ENCODE results near the gene MED13L.

Gene MED13L

DNA sequence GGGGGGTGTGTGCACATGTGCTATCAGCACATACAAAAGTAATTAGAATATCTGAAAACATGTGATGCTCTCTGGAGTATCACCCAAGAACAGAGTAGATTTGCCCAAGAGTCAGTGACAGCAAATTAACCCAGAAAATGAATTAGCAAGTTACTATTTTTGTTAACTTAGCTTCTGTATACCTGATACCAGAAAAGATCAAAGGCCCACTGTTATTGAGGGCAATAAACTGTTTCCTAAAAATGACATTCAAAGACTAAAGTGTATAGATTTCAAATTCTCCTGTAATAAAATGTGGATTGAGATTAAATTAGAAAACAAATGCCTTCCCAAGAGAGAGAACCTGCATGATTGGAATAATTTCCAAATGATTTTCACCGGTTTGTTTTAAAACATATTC is 184.7 kb downstream of the MED13L start:
- Histone ChIP-seq H3K9me3 (ENCODE audit: control insufficient read depth, low read length) (no peaks in the 10 kb centered on the region), H3K36me3 (ENCODE audit: control insufficient read depth, insufficient read depth, low read length, severe bottlenecking) (peaks cover 13% of the 10 kb centered on the region), H3K9ac (ENCODE audit: low read length) (no peak overlapping the region), H3K27me3 (replicated peaks; ENCODE audit: control insufficient read depth, insufficient read depth, low read length) (no peaks in the 10 kb centered on the region), H3K4me3 (ENCODE audit: low read length) (no peak overlapping the region), H3K4me1 (ENCODE audit: control insufficient read depth, insufficient read depth, low read length) (peaks cover 29% of the 10 kb centered on the region)
- DNase-seq (ENCODE audit: low read depth), result no peak

DNA sequence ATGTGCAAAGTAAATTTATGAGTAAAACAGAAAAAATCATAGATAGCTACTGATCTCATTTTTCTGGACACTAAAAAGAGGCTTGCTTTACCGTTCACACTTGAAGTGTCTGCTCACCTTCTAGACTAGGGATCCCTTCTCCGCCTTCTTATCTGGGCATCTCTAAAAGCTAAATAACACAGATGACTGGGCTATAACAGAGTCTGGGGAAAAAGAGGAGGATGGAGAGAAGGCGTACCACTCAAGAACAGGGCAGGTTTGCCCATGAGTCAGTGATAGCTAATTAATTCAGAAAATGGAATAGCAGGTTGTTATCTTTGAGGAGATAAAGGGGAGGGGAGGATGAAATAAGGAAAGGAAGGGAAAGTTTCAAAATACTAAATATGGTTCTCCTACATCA is 185.3 kb downstream of the MED13L start:
- no peaks in the 10 kb centered on the region for H3K9me3 ChIP-seq (ENCODE audit: control insufficient read depth, low read length)
- H3K4me1 ChIP-seq (ENCODE audit: control insufficient read depth, insufficient read depth, low read length), result peaks cover 29% of the 10 kb centered on the region
- no peak overlapping the region for H3K9ac ChIP-seq (ENCODE audit: low read length)
- H3K36me3 ChIP-seq (ENCODE audit: control insufficient read depth, insufficient read depth, low read length, severe bottlenecking), result peaks cover 13% of the 10 kb centered on the region
- H3K27me3 ChIP-seq (replicated peaks; ENCODE audit: control insufficient read depth, insufficient read depth, low read length), result no peaks in the 10 kb centered on the region
- DNase-seq (ENCODE audit: low read depth), result no peak
- no peak overlapping the region for H3K4me3 ChIP-seq (ENCODE audit: low read length)

DNA sequence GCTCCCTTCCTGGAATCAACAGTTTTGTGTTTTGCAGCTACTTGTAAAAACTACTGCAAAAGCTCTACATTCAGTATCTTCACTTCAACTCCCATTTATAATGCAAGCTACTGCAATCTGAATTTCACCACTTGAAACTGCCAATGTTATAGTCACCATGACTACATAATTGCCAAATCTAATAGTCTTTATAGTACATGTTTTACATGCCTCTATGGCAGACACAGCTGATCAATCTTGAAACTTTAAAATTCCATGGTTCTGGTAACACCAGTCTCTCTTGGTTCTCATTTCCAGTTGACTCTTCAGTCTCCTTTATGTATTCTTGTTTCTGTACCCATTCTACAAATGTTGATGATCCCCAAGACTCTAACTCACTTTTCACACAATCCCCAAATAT is 185.9 kb downstream of the MED13L start:
- H3K27me3 ChIP-seq (replicated peaks; ENCODE audit: control insufficient read depth, insufficient read depth, low read length), result no peaks in the 10 kb centered on the region
- H3K9me3 ChIP-seq (ENCODE audit: control insufficient read depth, low read length), result no peaks in the 10 kb centered on the region
- peak; percentile 32 for DNase-seq (ENCODE audit: low read depth)
- no peak overlapping the region for H3K9ac ChIP-seq (ENCODE audit: low read length)
- H3K36me3 ChIP-seq (ENCODE audit: control insufficient read depth, insufficient read depth, low read length, severe bottlenecking), result peaks cover 13% of the 10 kb centered on the region
- H3K4me3 ChIP-seq (ENCODE audit: low read length), result no peak overlapping the region
- peaks cover 24% of the 10 kb centered on the region for H3K4me1 ChIP-seq (ENCODE audit: control insufficient read depth, insufficient read depth, low read length)

DNA sequence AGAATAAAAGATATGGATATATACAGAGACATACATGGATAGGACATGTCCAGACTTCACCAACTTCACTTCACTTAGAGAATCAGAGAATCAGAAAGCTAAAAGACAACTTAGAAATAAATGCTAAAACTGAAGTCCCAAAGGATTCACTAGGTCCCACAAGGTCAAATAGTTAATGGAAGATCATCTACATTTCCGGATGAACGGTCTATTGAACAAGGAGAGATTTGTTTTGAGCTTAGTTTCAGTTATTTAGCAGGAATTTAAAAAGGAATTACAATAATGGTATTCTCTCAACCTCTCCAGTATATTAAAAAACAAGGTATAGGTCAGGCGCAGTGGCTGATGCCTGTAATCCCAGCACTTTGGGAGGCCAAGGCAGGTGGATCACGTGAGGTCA is 187.0 kb downstream of the MED13L start:
- no peak overlapping the region for H3K4me3 ChIP-seq (ENCODE audit: low read length)
- peaks cover 22% of the 10 kb centered on the region for H3K4me1 ChIP-seq (ENCODE audit: control insufficient read depth, insufficient read depth, low read length)
- H3K36me3 ChIP-seq (ENCODE audit: control insufficient read depth, insufficient read depth, low read length, severe bottlenecking), result peaks cover 9% of the 10 kb centered on the region
- no peaks in the 10 kb centered on the region for H3K9me3 ChIP-seq (ENCODE audit: control insufficient read depth, low read length)
- no peak for DNase-seq (ENCODE audit: low read depth)
- no peak overlapping the region for H3K9ac ChIP-seq (ENCODE audit: low read length)
- no peaks in the 10 kb centered on the region for H3K27me3 ChIP-seq (replicated peaks; ENCODE audit: control insufficient read depth, insufficient read depth, low read length)

DNA sequence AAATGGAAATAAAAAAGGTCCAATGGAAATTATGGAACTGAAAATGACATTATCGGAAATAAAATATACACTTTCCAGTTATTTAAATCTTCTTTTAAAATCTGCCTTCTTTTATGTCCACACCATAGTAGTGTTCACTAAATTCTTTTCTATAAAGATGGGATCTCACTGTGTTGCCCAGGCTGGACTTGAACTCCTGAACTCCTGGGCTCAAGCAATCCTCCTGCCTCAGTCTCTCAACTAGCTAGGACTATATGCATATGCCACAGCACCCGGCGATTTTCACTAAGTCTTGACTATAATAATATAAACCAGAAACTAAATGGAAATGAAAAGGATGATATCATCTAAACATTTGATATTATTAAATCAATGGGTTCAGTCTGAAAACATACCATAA is 188.4 kb downstream of the MED13L start:
- Histone ChIP-seq H3K4me3 (ENCODE audit: low read length) (no peak overlapping the region), H3K36me3 (ENCODE audit: control insufficient read depth, insufficient read depth, low read length, severe bottlenecking) (peaks cover 4% of the 10 kb centered on the region), H3K9me3 (ENCODE audit: control insufficient read depth, low read length) (no peaks in the 10 kb centered on the region), H3K27me3 (replicated peaks; ENCODE audit: control insufficient read depth, insufficient read depth, low read length) (no peaks in the 10 kb centered on the region), H3K4me1 (ENCODE audit: control insufficient read depth, insufficient read depth, low read length) (peaks cover 24% of the 10 kb centered on the region), H3K9ac (ENCODE audit: low read length) (no peak overlapping the region)
- DNase-seq (ENCODE audit: low read depth), result no peak

DNA sequence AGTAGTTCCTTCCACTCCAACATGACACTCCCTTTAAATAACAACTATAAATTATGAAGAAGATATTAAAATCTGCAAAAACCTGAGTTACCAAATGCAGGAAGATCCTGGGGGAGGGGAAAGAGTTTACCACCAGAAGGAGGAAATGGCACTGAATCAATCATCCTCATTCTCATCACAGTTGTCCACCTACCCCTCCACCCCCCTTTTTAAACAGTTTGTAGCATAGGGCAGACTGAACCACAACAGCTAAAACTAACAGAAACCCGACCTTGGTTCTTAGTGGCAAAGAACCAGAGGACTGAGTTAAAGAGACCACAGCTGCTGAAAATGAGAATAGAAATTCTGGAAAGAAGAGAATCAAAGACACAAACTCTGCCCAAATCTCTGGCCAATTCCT is 189.5 kb downstream of the MED13L start:
- DNase-seq (ENCODE audit: low read depth), result no peak
- peaks cover 21% of the 10 kb centered on the region for H3K4me1 ChIP-seq (ENCODE audit: control insufficient read depth, insufficient read depth, low read length)
- H3K27me3 ChIP-seq (replicated peaks; ENCODE audit: control insufficient read depth, insufficient read depth, low read length), result no peaks in the 10 kb centered on the region

DNA sequence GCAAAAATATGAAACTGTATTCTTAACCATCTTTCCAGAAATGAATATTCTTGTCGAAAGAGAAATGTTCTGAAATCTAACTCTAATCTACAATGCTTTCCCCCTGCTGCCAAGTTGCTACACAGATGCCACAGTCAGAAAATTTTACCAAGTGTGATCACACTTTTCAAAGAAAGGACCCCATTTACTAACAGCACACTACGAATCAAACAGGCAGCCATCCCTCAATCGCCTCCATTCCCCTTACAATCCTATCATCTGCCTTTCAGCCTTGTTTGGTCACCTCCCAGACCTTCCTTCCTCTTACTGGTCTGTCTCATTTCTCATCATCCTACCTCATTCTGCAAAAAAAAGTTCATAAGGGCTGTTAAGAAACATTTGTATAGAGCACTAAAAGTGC is 190.1 kb downstream of the MED13L start:
- H3K9me3 ChIP-seq (ENCODE audit: control insufficient read depth, low read length), result no peaks in the 10 kb centered on the region
- no peak for DNase-seq (ENCODE audit: low read depth)

More for the DNA sequence above, 189.5 kb downstream of the MED13L start:
- no peaks in the 10 kb centered on the region for H3K9me3 ChIP-seq (ENCODE audit: control insufficient read depth, low read length)
- H3K4me3 ChIP-seq (ENCODE audit: low read length), result no peak overlapping the region
- peaks cover 4% of the 10 kb centered on the region for H3K36me3 ChIP-seq (ENCODE audit: control insufficient read depth, insufficient read depth, low read length, severe bottlenecking)
- no peak overlapping the region for H3K9ac ChIP-seq (ENCODE audit: low read length)

DNA sequence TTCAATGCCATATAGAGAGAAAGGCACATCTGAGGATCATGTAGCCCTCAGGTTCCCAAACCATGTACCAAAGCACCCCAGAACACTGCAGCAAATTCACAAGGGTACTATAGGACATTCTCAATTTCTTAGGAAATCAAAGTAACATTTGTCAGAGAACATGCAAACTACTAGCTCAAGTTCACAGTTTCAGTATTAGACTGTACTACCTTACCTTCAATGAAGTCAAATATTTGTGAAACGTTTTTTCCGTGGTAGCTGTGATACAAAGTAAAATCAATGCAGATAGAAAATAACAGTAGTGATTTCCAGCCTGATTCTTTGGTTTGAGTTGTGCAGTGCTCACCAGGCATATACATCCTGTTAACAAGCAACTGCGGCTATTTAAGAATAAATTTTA is 197.1 kb downstream of the MED13L start:
- Histone ChIP-seq H3K9ac (ENCODE audit: low read length) (no peak overlapping the region), H3K36me3 (ENCODE audit: control insufficient read depth, insufficient read depth, low read length, severe bottlenecking) (no peaks in the 10 kb centered on the region), H3K4me1 (ENCODE audit: control insufficient read depth, insufficient read depth, low read length) (peaks cover 13% of the 10 kb centered on the region), H3K27me3 (replicated peaks; ENCODE audit: control insufficient read depth, insufficient read depth, low read length) (no peaks in the 10 kb centered on the region), H3K9me3 (ENCODE audit: control insufficient read depth, low read length) (no peaks in the 10 kb centered on the region), H3K4me3 (ENCODE audit: low read length) (no peak overlapping the region)
- no peak for DNase-seq (ENCODE audit: low read depth)

More for the DNA sequence above, 190.1 kb downstream of the MED13L start:
- Histone ChIP-seq H3K9ac (ENCODE audit: low read length) (no peak overlapping the region), H3K36me3 (ENCODE audit: control insufficient read depth, insufficient read depth, low read length, severe bottlenecking) (peaks cover 4% of the 10 kb centered on the region), H3K27me3 (replicated peaks; ENCODE audit: control insufficient read depth, insufficient read depth, low read length) (no peaks in the 10 kb centered on the region), H3K4me3 (ENCODE audit: low read length) (no peak overlapping the region), H3K4me1 (ENCODE audit: control insufficient read depth, insufficient read depth, low read length) (peaks cover 21% of the 10 kb centered on the region)

DNA sequence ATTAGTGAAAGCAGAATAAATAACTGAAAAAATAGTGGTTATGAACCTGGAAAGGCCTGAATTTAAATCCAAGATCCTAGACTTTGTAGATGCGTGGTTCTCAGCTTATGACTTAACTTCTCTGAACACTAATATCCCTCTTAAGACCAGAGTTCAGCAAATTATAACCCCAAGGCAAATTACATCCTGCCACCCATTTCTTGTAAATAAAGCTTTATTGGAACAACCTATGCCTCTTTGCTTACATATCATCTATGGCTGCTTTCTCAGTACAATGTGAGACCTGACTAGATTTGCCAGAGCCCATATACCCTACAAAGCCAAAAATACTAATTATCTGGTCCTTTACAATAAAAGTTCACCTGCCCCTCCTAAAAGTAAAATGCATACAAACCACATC is 199.1 kb downstream of the MED13L start:
- Histone ChIP-seq H3K27me3 (replicated peaks; ENCODE audit: control insufficient read depth, insufficient read depth, low read length) (no peaks in the 10 kb centered on the region), H3K9me3 (ENCODE audit: control insufficient read depth, low read length) (no peaks in the 10 kb centered on the region), H3K9ac (ENCODE audit: low read length) (no peak overlapping the region), H3K4me1 (ENCODE audit: control insufficient read depth, insufficient read depth, low read length) (peaks cover 8% of the 10 kb centered on the region), H3K4me3 (ENCODE audit: low read length) (no peak overlapping the region), H3K36me3 (ENCODE audit: control insufficient read depth, insufficient read depth, low read length, severe bottlenecking) (no peaks in the 10 kb centered on the region)
- DNase-seq (ENCODE audit: low read depth), result no peak

DNA sequence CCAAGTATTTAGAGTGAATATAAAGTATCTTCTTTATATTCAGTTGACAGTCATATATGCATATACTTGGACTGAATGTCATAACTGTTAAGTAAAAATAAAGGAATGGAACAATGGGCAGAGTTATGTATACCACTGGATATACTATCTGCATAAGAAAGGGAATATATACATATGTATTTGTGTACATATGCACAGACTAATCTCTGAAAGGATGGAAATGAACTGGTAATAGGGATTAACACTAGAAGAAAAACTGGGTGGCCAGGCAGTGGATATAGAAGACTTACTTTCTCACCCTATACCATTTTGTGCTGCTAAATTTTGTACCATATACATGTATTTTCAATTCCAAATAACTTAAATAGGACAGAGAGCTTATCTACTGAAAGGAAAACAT is 200.1 kb downstream of the MED13L start:
- H3K4me3 ChIP-seq (ENCODE audit: low read length), result no peak overlapping the region
- no peaks in the 10 kb centered on the region for H3K9me3 ChIP-seq (ENCODE audit: control insufficient read depth, low read length)
- DNase-seq (ENCODE audit: low read depth), result no peak
- no peak overlapping the region for H3K9ac ChIP-seq (ENCODE audit: low read length)
- H3K36me3 ChIP-seq (ENCODE audit: control insufficient read depth, insufficient read depth, low read length, severe bottlenecking), result no peaks in the 10 kb centered on the region
- H3K27me3 ChIP-seq (replicated peaks; ENCODE audit: control insufficient read depth, insufficient read depth, low read length), result no peaks in the 10 kb centered on the region
- peaks cover 8% of the 10 kb centered on the region for H3K4me1 ChIP-seq (ENCODE audit: control insufficient read depth, insufficient read depth, low read length)

DNA sequence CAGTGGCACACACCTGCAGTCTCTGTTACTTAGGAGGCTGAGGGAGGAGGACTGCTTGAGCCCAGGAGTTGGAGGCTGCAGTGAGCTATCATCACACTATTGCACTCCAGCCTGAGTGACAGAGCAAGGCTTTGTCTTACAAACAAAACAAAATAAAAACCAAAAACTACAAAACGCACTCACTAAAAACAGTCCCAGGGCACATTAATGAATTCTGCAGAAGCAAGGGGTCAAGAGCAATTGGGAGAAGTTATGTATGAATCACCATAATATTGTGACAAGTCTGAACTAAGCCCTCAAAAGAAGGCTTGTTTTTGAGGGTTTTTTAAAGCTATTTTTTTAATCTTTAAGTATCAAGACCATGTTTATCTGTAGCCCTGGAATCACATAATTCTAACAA is 201.1 kb downstream of the MED13L start:
- H3K4me1 ChIP-seq (ENCODE audit: control insufficient read depth, insufficient read depth, low read length), result peaks cover 14% of the 10 kb centered on the region
- DNase-seq (ENCODE audit: low read depth), result no peak
- H3K36me3 ChIP-seq (ENCODE audit: control insufficient read depth, insufficient read depth, low read length, severe bottlenecking), result no peaks in the 10 kb centered on the region
- no peak overlapping the region for H3K4me3 ChIP-seq (ENCODE audit: low read length)
- H3K9me3 ChIP-seq (ENCODE audit: control insufficient read depth, low read length), result no peaks in the 10 kb centered on the region
- H3K27me3 ChIP-seq (replicated peaks; ENCODE audit: control insufficient read depth, insufficient read depth, low read length), result no peaks in the 10 kb centered on the region
- H3K9ac ChIP-seq (ENCODE audit: low read length), result no peak overlapping the region

DNA sequence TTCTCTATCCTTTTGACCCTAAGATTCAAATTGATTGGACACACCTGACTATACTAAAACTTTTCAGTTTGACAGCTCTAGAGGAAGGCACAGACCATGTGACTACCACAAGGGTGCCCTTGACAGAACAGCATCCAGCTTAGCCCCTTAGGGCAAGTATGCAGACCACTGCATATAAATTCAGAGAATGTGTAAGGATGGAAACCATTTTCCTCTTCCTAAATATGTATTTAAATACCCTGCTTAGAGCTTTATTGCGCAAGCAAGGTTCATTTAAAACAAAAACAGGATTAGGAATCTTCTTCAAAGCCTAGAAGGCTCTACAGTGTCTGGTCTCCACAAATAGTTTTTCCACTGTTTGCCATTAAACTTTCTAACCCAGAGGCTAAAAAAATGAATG is 202.8 kb downstream of the MED13L start:
- no peaks in the 10 kb centered on the region for H3K36me3 ChIP-seq (ENCODE audit: control insufficient read depth, insufficient read depth, low read length, severe bottlenecking)
- H3K4me1 ChIP-seq (ENCODE audit: control insufficient read depth, insufficient read depth, low read length), result peaks cover 13% of the 10 kb centered on the region
- H3K27me3 ChIP-seq (replicated peaks; ENCODE audit: control insufficient read depth, insufficient read depth, low read length), result no peaks in the 10 kb centered on the region
- H3K9ac ChIP-seq (ENCODE audit: low read length), result no peak overlapping the region
- no peaks in the 10 kb centered on the region for H3K9me3 ChIP-seq (ENCODE audit: control insufficient read depth, low read length)
- peak; percentile 55 for DNase-seq (ENCODE audit: low read depth)
- H3K4me3 ChIP-seq (ENCODE audit: low read length), result no peak overlapping the region

All from adipocyte (in vitro differentiated cells).